NCI-H748 treated with DMSO at 0.1 percent for 48 hours (cell line): Measurements from ENCODE around the gene RBM6.
A peak's percentile ranks its signal among the peaks of the same experiment; 100 is the strongest.
"Not testable (repeated sequence)": the region's sequence is repeated elsewhere in the genome, so short reads cannot be mapped to it uniquely, and the experiment has no call there.

ENCODE experiments used
- DNase-seq: peaks from one replicate; lab custom pipeline; 2025; lab: John Stamatoyannopoulos, UW

RBM6 gene

DNA sequence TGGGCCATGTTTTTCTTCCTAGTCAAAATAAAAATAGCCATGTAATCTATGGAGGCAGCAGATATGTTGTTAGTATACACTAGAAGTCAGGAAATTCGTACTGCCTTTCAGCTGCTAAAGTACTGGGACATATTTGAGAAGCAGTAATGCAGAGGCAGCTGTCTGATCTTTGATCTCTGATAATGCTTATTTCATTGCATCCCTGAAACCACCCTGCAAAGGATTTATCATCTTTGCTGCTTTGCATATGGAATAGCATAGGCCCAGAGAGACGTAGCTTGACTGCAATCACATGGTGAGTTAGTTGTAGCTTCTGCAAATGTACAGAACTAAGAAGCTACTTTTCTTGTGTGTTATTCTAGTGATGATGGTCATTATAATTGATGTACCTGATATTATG is 52.4 kb downstream of the RBM6 start:
- DNase-seq = no peak

DNA sequence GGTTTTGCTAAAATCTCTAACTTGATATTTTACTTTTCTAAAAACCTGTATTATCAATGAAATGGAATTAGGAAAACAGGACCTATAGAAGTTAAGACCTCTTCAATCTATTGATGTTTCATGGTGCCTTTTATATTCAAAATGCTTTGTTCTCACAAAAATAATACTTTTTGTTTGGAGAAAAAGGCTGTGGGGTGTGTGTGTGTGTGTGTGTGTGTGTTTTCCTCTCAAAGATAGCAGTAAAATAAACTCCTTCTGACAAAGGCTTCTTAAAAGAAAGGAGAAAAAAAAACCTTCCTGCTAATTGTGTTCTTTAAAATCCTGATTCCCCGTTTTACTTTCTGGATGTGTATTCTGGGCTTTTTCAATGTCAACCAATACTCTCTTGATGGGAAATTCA is 54.5 kb downstream of the RBM6 start:
- DNase-seq = no peak

DNA sequence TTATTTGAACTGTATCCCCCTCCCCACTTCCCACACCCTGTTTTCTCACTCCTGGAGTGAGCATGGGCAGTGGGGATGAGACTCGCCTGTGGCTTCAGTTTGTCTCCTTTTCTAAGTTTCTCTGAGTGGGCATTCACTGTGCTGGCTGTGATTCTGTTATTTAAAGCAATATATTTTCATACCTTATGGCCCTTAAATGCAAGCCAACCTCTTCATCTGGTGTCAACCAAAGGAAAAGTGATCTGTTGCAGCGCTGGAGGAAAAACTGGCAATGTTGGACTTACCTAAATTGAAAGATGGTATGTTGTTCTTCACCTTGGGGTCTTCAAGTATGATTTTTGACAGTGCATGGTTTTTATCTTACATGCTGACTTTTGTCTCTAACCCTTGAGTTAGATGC is 56.1 kb downstream of the RBM6 start:
- no peak for DNase-seq

DNA sequence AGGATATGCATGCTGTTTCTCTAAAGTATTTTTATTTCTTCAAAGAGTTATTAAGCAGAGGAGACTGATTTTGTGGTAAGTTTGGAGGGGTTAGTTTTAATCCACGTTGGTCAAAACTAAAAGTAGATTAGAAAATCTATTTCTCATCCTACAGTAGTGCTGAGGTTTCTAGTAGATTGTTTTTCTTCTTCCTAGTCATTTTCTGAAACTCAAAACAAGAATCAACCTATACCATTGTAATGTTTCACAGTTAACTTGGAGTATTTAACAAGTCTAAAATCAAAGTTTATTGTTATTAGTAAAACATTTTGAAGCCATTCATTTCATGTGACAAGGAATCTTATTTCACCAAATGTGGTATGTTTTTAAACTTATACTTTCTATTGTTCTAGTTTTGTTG is 57.9 kb downstream of the RBM6 start:
- no peak for DNase-seq

DNA sequence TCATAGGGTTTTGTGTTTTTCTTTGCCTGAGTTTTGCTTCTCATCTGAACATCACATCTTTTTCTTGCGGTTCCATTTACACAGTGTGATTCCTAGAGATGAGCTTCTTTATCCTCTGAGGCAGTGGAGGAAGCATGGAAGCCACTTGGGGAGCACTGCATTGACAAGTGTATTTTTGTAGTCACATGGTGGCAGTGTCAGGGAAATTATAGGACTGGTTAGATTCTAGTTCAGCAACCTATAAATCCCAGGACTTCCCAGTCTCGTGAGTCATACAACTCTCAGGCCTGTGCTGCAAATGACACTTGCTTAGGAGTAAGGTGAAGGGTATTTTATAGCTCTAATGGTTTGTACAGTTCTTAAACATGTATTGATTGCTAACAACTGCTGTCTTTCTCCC is 58.4 kb downstream of the RBM6 start:
- no peak for DNase-seq

DNA sequence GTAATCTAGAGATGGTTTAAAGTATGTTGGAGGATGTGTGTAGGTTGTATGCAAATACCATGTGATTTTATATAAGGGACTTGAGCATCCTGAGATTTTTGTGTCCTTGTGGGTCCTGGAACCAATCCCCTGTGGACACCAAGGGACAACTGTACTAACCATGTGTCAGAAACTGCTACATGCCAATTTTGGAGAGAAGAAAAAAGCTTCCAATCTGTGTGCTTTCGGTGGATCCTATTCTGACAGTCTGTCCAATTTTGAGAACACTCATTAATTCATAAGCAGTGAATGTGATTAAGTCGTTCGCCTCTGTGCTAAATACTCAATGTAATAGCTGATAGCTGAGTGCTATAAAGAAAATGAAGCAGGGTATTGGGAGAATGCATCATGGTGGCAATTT is 61.6 kb downstream of the RBM6 start:
- no peak for DNase-seq

DNA sequence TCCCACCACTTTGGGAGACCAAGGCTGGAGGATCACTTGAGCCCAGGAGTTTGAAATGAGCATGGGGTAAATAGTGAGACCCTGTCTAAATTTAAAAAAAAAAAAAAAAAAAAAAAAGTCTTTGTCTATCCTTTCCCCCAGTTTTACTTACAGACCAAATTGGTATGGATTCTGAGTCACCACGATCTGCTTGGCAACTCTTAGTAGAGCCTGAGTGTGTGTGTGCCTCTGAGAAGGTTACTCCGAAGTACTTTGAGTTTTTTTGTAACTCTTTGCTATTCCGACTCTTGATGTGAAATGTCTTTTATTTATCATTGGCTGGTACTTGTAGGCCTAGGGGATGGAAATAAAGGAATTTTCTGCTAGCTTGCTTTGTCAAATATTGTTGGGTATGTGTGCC is 63.3 kb downstream of the RBM6 start:
- DNase-seq = no peak

DNA sequence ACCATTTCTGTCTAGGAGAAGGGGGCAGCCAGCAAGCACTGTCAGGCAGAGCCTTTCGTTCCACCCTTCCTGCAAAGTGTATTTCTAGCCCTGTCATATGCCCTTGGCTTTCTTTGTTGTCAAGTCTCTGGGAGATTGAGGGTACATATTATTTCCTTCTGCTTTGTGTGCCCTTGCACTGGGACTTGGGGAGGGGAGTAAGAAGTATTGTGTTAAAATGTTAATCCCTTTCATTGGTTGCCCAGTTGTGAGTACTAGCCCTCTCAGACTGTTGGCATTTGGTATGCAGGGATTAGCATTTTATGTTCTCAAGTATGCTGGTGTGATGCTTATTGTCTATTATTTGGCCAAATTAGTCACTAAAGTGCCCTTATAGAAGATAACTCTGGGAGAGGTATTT is 63.9 kb downstream of the RBM6 start:
- DNase-seq = no peak

DNA sequence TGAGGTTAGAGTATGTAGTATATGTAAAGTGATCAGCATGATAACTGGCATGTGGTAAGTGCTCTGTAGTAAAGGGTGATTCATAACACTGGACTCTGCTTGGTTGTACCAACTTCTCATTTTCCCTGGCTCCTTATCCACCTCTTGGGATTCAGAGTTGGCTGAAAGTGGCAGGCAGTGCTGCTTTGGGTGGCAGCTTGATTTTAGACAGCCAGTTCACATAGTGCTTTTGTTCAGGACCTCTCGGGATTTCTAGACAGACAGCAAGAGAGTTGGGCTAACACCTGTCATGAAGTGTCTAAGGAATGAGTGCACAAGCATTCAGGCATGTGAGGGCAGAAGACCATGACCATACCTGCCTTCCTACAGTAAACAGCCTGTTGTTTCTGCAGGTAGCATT is 69.0 kb downstream of the RBM6 start:
- no peak for DNase-seq

DNA sequence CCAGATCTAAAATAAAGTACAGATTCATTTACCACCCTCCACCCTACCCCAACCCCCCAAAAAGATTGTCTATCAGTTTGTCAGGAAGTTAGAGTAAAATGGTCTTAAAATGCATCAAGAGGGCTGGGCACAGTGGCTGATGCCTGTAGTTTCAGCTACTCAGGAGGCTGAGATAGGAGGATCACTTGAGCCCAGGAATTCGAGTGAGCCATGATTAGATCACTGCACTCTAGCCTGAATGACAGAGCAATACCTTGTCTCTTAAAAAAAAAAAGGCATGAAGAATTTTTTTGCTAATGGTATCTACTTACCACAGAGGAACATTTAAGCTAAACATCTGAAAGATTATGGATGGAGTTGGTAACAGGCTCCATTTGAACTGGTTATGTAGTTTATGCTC is 71.0 kb downstream of the RBM6 start:
- DNase-seq = no peak

DNA sequence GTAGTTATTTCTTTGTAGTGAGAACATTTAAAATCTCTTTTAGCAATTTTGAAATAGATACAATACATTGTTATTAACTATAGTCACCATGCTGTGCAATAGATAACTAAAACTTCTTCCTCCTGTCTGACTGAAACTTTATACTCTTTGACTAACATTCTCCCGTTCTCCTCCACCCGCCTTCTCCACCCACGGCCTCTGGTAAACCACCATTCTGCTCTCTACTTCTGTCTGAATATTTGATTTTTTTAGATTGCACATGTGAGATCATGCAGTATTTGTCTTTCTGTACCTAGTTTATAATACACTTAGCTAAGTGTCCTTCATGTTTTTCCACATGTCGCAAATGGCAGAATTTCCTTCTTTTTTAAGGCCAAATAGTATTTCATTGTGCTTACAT is 76.0 kb downstream of the RBM6 start:
- no peak for DNase-seq

DNA sequence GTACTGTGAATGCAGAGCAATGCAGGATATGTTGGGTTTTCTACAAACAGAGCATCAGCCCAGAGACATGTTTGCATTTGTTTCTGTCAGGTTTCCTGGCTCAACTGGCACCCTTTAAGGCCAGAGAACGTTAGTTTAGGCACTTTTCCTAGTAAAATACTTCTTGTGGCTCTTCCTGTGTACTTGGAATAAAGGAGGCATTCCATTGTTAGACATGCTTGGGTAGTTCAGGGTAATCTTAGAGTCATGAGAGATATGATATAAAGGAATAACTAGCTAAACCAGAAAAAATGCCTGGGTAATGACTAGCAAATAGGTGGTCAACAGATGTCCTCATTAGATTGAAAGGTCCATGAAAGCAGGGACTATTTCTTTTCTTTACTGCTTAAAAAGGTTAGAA is 88.4 kb downstream of the RBM6 start:
- DNase-seq = no peak

DNA sequence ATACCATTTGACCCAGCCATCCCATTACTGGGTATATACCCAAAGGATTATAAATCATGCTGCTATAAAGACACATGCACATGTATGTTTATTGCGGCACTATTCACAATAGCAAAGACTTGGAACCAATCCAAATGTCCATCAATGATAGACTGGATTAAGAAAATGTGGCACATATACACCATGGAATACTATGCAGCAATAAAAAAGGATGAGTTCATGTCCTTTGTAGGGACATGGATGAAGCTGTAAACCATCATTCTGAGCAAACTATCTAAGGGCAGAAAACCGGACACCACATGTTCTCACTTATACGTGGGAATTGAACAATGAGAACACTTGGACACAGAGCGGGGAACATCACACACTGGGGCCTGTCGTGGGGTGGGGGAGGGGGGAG is 91.3 kb downstream of the RBM6 start:
- not testable (repeated sequence) for DNase-seq

DNA sequence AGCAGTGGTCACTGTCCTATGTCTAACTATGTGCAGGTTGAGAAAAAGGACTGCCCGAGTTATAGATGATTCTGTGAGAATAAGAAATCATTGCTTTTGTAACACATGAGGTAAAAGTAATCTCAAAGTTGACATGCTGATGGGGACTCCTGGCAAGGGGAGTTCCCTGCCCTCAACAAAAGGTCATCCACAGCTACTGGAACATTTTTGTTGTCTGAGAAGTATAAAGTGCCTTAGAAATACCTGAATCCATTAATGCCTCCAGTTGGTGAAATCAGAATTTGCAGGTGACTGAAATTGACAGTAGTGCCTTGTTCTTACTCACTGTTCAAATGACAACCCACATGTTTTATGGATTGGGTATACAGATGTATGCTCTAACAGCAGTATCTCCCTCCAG is 105.0 kb downstream of the RBM6 start:
- no peak for DNase-seq

DNA sequence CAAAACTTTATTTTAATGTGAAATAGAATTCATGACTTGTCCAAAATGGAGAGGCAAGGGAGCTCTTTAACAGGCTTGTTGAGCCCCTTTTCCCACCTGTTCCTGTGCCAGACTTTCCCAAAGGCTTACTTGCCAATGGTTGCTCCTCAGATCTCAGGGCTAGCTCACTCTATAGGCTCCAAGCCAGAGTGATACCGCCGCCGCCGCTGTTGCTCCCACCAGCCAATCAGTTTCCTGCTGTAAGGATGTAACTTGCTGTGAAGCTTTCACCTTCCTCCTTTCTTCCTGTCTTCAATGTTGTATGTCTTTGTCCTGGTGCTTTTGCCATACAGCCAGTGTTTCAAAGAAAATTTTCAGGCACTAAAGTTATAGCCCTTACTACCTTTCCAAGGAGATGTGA is 107.5 kb downstream of the RBM6 start:
- DNase-seq = no peak

DNA sequence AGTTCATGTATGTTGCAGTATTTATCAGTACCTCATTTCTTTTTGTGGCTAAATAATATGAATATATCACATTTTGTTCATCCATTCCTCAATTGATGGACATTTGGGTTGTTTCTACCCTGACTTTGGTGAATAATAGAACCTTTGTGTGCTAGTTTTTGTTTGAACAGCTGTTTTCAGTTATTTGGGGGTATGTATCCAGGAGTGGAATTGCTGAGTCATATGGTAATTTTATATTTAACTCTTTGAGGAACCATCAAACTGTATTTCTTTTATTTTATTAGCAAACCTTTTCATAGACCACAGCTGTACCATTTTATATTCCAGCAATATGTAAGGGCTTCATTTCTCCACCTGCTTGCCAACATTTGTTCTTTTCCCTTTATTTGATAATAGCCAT is 110.4 kb downstream of the RBM6 start:
- no peak for DNase-seq

DNA sequence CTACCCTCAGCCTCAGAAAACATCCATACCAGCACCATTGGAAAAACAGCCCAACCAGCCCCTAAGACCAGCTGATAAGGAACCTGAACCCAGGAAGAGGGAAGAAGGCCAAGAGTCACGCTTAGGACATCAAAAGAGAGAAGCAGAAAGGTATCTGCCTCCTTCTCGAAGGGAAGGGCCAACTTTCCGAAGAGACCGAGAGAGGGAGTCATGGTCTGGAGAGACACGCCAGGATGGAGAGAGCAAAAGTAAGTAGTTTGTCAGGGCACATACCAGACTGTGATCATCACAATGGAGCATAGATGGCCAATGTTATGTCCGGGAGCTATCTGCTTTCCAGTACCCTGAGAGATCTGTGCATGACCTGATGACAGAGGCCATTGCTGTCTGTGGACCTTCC is 117.8 kb downstream of the RBM6 start:
- no peak for DNase-seq

DNA sequence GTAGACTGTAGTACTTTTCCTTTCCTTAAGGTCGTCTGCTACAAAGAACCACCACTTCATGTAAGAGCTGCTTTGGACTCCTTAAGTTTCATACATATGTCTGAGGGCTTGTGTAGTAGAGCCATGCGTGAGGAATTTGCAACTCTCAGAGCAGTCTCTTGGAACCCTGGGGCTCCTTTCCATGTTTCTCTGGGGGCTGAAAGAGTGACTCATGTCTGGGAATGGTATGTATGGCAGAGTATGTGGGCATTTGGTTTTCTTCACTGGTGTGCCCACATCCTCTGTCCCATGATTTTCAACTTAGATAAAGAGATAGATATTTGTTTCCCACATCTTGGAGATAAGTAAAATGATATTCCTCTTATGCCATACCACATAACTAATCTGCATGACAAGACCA is 128.2 kb downstream of the RBM6 start:
- DNase-seq = no peak

DNA sequence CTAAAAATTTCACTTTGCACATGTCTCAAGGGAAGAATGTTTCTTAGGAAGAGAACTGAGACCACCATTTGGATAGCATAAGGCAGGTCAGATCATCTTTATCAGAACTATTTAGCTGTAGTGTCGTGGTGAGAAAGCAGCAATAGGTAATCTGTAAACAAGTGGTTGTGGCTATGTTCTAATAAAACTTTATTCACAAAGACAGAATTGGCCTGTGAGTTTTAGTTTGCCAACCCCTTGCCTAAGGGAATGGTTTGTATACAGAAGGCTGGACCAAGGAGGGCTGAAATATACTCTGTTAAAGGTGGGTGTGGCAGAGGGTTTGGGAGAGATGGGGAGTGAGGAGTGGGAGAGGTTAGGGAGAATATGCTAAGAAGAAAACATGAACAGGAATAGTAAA is 138.1 kb downstream of the RBM6 start:
- no peak for DNase-seq

DNA sequence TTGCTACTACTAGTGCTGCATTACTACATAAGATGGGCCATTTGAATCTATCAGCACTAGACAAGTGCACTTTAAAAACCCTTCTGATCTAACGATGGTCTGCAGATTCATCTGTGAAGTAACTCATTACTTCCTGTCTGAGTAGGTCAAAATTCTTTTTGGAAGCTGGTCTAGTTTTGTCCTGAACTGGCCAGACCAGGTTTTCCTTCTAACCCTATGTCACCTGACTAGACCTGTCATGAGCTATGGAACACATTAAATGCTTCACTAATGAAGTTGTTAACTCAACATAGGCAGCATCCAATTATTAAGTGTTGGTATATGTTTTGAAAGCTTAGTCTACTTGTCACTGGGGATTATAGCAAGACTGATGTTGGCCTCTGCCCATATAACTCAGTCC is 138.7 kb downstream of the RBM6 start:
- DNase-seq = no peak

DNA sequence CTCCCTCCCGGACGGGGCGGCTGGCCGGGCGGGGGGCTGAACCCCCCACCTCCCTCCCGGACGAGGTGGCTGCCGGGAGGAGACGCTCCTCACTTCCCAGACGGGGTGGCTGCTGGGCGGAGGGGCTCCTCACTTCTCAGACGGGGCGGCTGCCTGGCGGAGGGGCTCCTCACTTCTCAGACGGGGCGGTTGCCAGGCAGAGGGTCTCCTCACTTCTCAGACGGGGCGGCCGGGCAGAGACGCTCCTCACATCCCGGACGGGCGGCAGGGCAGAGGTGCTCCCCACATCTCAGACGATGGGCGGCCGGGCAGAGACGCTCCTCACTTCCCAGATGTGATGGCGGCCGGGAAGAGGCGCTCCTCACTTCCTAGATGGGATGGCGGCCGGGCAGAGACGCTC is 145.0 kb downstream of the RBM6 start:
- DNase-seq = not testable (repeated sequence)

DNA sequence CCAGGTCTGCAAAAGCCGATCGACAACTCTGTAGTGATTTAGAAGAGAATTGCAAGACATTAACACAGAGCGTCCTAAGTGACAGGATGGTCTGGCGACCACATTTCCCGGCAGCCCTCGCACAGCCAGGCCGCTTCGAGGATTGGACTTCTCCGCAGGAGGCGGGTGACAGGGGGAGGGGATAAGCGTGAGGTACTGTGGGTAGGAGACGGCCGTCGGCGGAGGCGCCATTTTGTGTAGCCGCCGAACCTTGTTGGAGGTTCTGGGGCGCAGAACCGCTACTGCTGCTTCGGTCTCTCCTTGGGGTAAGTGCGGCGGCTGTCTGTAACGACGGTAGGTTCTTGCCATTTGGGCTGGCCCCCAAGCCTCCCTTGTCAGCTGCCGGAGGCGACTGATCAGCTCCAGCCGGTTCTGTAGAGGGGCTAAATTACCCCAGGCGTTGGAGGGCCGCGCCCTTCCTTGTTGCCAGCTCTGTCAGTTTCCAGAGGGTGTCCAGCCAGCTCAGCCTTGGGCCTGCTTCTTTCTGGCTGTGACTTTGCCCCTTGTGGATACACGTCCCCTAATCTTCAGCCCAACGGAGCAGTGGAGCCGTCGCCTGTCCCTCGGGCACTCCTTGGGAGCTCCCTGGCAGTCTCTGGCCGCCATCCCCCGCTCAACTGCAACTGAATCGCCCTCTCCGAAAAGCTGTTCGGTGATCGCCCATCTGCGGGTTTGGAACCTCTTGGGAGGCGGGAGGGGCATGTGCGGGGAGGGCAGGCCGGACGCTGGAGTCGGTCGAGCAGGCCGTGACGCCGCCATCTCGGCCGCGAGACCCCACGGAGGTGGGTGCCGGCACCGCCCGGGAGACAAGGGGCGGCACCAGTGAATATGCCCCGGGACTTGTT is 149.0 kb downstream of the RBM6 start, which contains the start of gene RBM5:
TSS of gene RBM5 (plus strand) at position 195 of the 884 bp plus-strand sequence. CDS start 1,516 bp downstream, outside the sequence.
- peak; percentile 58 for DNase-seq

DNA sequence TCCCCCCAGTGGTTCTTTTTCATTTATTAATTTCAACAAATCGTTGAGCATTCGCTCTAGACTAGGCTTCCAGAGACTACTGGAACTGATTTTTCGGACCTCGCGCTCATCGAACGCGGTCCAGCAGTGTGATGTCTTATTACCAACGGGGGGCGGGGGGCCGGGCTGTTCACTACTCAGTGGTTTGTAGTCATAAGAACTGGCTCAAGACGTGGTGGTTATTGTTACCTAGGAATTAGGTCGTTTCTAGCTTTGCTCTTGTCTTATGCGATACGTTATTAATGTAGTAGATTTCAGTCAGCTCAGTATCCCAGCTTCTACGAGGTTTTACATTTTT is 149.6 kb downstream of the RBM6 start:
- no peak for DNase-seq

DNA sequence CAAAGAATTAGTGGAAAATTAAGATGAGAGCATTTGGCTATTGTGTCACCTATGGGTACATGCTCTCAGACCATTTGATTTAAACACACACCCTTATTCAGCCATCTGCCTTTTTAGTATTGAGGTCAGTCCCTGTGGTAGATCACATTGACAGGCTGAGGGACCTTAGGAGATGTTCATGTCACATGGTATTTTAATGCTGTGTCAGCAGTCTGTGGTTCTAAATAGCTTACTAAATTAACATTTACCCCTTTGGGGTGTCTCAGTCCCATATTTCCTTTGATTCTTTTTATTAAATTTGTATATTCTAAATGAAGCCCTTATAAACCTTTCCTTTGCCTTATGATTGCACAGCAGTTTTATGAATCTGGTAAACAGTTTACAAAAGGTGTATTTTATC is 151.0 kb downstream of the RBM6 start:
- no peak for DNase-seq
